Glomerular endothelial cell (primary cell): ENCODE results near the gene TBC1D22A. TPM values are rescaled to one million over a fixed set of nuclear protein-coding genes. Genes with fewer than 3 reads are reported as not detected.

Experiments used
- DNase-seq: peaks from one replicate; pipeline ENCODE4 v3.0.0-alpha.2; 2011; ENCODE audit warnings: low read depth, low spot score; ENCODE audit errors: extremely low read depth
- total RNA-seq: library from RNA; depleted of rRNA; stranded (reverse); fragments of >200 nt; gene quantifications from 2 replicates; pipeline ENCODE4 v1.2.3, GENCODE V29; 2015

TBC1D22A gene
- total RNA-seq, 1 donor from 2014 or later, result 38.7 TPM

DNA sequence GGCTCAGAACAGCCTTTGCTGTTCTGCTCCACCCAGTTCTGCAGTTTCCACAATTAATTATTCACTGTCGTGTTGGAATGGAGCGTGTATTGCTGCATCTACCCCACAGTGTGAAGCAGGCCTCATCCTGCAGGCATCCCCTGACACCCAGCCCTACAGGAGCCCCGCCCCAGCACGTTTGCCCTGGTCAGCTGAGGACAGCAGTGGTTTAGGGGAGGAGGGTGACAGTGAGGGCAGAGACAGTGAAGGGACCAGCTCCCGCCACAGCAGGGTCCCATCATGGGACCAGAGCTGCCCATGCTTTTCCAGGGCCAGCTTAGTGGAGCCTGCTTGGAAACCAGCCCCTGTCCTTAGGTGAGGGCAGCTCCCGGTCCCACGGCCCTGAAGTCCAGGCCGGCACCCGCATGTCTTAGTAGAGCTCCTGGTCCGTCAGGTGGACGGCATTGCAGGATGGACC, 273.0 kb downstream of the TBC1D22A start:
- DNase-seq, result no peak

DNA sequence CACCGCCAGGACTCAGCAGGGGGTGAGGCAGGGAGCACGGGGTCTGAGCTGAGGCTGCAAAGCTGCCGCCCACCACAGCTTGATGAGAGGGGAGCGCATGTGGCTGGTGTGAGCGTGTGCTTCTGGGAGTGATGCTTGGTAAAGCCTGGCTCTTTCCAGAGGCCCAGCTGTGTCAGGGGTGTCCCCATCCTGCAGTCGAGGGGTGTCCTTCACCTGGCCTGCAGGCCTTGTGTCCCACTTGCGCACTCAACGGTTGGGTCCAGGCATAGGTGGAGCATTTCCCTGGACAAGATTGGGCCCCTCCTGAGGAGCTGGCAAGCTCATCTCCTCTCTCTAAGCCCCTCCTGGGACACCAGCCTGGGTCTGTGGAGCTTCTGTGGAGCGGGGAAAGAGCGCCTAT, 273.9 kb downstream of the TBC1D22A start:
- no peak for DNase-seq

DNA sequence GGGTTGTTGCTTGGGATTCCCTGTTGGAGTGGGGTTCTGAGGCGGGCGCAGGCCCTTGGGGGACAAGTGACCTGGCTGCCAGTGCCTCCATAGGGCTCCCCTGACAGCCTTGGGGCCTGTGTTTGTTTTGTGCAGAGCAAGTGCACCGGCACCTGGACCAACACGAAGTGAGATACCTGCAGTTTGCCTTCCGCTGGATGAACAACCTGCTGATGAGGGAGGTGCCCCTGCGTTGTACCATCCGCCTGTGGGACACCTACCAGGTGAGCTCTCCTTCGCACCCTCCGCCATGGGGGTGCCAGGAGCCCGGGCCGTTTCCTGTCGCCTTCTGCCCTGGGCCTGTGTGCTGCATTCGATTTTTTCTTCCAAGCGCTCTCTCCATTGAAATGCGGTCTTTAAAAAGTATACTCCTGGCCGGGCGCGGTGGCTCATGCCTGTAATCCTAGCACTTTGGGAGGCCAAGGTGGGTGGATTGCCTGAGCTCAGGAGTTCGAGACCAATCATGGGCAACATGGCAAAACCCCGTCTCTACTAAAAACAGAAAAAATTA, 274.6 kb downstream of the TBC1D22A start:
- DNase-seq, result no peak

DNA sequence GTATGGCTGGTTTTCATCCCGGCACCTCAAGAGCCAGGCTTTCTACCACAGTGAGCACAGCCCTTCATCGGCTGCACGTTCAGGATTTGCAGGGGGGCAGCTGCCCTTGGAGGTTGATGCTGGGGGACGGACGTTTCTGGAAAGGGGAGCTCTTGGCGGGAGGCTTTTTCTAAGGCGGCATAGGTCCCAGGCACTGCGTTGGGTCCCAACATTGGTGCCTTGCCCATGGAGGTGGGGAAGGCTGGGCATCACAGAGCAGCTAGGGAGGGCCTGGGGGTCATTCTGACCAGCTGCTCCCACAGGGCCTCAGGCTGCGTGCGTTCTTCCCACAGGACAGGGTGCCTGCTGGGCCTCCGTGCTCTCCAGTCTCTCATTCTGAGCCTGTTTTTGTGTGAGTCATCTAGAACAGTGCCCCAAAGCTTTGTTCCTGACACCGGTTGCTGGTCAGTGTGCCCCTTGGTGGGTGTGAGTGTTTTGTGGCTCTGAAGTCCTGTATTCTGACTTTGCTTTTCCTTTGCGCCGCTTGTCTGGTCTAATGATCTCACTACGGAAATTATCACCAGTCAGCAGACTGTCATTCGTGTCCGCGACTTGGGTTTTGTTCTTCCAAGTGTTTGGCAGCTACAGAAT, 275.9 kb downstream of the TBC1D22A start:
- no peak for DNase-seq

DNA sequence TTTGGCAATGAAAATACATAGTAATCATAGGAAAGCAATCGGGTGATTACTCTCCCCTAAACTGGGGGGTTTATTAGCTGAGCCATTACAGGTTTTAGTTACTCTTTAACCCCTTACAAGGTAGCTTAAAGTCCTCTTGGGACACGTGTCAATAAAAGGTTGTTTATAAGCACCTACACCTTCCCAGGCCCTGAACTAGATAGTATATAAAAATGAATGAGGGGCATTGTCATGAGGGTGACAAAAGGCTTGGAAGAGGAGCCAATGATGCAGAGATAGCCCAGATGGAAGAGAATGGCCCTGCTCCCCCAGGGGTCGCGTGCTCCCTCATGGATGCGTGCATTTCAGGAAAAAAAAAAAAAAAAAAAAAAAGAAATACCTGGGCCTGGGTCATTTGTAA, 276.9 kb downstream of the TBC1D22A start:
- no peak for DNase-seq

DNA sequence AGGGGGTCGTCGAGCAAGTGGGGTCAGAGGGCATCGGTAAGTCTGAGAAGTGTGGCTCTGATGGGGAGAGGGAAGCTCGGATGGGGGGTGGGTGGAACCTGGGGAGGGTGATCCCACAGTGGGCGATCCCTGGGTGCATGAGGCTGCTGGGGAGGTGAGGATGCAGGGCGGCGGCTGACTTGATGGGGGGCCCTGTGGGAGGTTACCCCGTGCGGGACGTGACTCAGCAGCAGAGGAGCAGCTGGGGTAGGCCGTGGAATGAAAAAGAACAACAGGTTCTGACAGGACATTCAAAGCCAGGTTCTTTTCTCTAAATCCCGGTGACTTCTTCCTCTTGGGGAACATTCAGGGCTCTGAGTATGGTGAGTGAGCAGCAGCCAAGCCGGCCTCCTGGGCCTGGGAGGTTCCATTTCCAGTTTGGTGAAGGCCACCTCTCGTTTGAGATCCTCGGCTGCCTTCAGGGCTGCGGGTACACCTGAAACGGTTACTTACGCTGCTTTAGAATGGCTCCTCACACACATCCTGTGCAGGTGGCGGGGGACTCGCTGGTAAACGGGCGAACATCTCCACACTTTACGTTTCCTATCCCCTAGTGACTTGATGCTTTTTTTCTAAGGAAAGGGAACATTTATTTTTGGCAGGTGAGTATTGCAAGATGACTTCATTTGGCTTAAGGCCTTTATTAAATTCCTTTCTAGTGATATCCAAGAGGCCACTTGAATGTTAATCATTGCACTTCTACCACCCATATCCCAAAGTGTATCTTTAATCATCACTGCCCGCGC, 278.2 kb downstream of the TBC1D22A start:
- no peak for DNase-seq

DNA sequence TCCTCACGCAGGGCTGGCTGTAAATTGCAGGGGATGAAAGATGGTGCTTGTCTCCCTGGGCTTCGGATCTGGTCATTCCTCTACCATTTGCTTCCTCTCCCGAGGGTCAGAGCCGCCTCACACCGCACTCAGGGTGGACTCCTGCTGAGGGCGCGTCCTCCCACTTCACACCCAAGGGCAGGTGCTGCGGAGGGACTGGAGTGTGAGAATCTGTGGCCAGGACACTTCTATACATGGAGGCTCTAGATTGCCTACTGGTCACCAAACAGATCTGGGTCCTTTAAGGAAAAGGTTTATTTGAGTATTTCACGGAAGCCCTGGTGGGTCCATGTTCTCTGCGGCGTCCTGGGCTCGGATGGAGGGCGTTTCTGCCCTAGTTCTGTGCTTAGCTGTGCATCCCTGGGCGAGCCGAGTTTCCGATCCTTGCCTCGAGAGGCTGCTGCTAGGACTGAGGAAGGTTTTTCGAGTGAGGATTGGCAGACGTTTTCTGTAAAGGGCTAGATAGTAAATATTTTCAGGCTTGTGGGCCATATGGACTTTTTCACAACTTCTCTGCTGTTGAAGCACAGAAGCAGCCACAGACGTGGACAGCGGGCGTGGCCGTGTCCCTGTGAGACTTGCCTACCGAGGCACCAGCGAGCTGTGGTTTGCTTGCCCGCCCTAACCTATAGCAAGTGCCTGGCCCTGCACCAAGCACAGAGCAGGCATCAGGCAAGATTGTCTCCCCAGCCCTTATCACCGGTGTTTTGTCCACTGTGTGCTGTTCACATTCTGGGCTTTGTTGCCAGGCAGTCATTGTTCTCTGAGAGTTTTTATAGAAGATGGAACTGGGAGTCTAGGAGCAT, 279.0 kb downstream of the TBC1D22A start:
- DNase-seq, result no peak

DNA sequence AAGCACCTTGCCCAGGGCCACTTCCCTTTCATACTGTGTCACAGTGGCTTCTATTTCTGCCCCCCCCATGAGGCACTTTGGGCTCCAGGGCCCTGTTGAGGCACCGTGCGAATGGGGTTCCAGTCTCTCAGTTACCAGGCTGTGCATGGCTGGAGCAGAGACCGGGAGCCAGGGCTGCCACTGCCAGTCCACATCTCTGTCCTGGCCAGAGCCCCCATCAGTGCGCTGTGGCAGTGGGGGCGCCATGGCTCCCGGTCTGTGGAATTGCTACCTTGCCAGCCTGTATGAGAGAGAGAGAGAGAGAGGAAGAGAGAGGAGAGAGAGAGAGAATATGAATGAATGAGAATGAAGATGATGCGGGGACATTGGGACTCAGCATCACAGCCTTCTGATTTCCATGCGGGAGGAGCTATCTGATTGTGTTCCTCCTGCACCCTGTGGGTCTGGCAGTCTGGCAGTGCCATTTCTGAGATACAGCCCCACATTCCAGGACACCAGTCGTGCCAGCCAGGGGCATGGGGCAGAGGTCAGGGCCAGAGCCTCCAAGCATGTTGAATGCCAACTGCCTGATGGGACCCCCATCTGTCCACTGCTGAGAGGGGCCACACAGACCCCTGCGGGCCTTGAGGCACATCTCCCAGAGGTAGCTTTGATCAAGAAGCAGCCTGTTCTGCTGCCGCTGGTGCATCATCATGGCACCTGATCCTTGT, 279.8 kb downstream of the TBC1D22A start:
- no peak for DNase-seq

DNA sequence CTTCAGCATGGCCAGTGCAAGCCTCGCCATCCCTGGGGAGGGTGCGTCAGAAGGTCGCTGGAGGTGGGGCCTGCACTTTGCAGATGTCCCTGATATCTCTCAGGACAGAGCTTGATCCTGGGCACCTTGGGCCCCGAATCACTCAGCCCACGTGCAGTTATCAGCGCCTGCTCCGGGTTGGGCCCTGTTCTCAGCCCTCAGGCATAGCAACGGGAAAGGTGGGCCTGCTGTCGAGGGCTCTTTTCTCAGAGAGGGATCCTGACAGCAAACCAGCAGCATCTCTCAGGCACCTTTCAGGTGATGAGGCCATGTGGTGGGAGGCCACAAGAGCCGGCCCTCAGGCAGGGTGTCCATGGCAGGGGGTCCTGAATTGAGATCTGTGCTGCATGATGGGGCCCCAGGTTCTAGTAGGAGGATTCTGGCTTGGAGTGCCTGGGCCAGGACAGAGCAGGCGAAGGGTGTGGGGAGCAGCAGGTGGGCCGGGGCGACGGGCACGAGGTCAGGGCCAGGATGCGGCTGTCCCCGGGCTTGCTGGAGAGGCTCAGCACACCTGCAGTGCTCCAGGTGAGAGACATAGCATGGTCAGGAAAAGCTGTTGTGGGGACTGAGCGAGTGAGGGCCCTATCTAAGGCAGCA, 280.5 kb downstream of the TBC1D22A start:
- DNase-seq, result no peak

DNA sequence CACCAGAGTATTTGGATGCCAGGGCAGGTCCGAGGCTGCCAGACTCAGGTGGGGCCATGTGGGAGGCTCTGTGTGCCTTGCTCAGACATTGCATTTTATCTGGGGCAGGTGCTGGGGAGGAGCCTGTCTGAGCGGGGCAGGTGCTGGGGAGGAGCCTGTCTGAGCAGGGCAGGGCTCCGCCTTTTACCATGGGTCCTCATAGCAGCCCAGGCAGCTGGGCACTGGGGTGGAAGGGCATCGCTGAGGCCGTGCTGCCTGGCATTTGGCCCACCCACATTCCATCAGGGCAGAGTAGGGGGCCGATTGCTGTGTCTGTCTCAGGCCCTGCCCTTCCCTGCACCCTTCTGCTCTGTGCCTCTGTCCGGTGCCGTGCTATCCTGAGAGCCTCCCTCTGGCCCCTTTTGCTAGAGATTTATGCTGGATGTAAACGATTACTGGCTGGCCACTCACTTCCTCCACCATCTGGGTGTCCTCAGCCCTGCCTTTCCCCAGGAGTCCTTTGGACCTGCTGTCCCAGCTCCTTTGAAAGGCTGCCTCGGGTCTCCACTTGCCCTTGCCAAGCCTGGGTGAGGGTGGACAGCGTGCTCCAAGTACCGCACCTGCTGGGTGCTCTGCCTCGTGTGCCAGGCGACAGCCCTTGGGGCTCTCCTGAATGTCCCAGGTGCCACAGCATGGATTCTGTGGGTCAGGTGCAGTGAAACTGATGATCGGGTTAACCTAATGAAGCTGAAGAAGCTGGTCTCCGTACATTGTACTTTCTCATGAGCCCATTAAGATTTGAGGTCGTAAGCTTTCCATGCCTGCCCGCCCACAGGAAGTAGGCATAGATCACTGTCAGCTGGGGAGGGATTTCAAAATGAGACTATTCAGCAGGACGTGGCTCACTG, 281.6 kb downstream of the TBC1D22A start:
- DNase-seq, result no peak

DNA sequence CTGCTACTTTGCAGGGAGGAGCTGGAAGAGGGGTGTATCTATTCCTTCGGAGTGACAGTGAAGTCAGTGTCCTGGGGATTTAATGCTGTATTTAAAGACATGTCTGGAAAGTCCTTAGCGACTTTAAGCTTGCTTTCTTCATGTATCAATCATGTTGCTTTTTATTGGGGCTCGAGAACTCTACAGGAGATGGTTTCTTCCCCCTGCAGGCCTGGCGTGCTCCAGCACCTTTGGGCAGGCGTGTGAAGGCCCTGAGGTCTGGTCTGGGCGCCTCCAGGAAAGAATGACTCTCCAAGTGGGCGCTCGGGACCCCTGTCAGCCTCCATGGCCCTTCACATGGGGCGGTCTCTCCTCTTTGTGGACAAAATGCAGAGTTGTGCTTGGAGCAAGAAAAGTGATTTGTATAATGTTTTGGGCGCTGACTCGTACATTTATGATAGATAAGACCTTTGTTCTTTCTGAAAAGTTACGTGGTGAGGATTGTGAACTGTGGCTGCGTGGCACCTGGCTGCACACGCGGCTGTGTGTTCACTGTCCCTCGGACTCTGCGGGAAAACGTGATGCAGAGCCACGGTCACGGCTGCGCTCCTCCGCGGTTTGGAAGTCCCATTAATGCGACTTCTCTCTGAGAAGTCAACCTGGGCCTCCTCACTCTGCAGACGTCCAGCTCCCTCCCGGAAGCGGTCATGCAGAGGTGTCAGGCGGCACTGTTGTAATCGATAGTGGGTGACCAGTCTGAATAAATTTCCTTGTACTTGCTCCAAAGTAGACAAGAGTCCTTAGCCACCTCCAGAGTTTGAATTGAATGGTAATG, 282.5 kb downstream of the TBC1D22A start:
- no peak for DNase-seq

DNA sequence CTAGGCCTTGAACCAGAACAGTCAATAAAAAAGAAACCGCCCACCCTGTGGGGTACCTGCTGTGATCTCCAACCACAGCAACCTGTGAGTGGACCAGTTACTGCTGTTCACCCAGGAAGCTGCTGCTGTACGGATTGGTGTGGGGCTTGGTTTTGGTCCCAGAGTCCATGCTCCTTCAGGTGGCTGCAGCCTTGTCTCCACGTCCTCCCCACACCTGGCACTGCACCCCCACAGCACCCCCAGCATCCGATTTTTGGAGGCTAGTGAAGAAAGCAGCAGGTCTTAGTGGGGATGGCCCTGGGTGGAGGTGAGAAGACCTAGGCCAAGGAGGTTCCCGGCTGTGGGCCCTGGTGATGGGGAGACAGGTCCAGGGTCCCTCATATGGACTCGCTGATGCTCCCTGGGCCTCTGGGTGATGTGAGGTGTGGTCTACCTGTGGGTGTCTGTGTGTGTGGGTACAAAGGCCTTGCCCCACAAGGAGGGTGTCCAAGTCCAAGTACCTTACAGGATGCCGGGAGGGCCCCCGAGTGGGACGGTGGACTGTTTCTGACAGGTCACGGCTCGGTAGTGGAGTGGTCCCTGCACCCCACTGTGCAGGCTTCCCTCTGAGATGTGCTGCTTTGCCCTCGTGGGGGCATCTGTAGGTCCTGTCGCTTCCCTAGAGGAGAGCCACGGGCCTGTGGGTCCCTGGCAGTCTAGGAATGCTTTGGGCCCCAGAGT, 283.4 kb downstream of the TBC1D22A start:
- no peak for DNase-seq

DNA sequence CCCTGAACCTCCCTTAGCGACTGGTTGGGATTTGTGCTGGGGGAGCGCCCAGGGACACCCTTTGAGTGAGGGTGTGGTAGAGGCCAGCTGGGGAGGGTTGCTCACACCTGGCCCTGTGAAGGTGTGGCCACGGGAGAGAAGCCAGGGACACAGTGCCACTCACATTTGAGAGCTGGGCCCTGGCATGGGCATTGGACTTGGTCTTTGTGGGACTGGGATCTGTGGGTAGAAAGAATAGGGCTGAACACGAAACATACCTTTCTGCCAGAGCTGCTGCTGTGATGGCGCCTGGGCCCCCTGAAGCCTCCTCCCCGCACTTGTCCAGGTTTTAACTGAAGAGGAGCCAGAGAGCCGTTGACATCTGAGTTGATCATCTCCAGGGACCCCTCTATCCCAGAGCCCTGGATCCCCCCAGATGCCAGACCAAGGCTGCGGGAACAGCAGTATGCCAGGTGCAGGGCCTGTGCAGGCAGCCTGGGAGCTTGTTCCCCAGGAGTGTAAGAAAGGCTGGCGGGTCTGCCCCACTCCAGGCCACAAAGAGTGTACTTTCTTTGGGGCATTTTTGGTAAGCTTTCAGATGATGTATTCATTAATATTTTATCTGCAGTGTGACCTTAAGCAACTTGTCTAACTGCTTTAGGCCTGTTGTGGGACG, 284.1 kb downstream of the TBC1D22A start:
- DNase-seq, result no peak

DNA sequence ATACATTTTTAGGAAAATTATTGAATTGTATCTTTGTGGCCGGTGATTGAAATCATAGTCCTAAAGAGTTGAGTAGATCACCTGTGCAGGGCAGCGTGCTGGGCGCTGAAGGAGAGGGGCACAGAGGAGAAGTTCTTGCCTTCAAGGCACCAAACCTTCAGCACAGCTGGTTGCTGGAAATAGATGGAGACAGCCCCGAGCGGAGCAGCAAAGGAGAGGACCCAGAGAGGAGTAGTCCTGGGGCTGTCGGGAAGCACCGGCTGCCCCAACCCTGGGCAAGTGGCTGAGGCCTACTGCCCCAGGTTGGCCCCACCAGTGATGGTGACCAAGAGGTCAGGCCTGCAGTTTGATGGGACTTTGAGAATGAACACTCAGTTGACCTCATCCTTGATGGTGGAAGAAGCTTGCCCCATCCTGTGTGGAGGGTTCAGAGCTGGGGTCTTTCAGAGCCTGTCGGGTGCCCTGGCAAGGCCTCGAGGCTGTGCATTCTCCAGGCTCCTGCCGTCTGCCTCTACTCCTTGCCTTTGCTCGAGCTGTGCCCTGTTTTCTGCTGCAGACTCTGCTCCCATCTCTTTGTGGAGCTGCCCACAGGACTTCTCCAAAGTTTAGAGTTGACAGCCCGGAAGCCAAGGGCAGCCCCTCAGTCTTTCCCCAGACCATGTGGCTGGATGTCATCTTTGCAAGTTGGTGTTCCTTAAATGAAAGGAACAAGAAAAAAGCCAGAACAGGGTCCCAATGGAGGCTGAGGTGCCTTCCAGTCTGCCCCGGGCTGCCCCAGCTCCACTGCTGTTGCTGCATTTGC, 285.1 kb downstream of the TBC1D22A start:
- no peak for DNase-seq

DNA sequence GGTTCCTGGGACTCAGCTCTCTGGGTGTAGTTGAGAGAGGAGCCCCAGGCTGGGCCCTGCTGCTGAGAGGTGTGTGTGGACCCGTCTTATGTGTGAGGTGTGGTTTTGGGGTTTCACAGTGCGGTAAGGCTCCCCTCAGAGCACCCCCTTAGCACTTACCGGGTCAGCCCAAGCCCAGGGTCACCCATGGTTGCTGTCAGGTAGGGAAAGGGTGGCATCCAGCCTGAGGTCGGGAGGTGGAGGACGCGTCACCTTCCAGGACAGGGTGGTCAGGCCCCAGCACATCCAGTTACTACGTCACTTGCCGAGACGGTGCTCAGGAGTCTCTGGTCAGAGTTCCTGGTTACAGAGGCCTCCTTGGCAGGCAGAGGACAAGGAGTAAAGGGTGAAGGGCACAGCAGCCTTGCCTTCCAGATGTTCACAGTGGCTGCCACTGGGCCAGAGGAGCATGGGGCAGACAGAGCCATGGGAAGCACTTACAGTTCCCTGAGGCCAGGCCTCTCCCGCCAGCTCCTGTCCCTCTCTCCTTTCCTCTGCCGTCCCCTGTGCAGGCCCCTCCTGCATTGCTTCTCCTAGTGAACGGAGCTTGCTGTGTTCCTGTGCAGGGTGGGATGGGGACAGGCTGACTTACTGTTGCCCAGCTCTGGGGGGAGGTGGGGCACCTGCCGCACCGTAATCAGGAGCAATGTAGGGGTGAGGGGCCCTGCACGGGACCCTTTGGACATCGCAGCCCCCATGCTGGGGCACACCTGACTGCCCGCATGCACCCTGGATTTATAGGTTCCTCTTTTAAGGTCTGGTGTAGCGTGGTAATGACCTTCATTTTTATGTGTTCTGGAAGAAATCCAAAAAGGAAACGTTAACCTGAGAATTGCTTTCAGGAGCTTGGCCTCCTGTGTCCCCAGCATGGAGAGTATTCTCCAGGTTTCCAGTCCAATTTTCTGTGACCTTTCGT, 285.9 kb downstream of the TBC1D22A start:
- no peak for DNase-seq
